Dendritic cell treated with granulocyte-macrophage colony-stimulating factor and Interleukin-4, amounts not matched to agents 40 ng/mL and 50 ng/mL, for 4 days (primary cell): ENCODE results near the gene NUDT19.
"Not testable (repeated sequence)": the region's sequence is repeated elsewhere in the genome, so short reads cannot be mapped to it uniquely, and the experiment has no call there.

Source experiments
- H3K27ac Mint-ChIP-seq: one replicate; pipeline ENCODE4 v1.8.0; 2022; ENCODE audit warnings: mild to moderate bottlenecking, mixed read lengths
- H3K27me3 Mint-ChIP-seq: one replicate; pipeline ENCODE4 v1.8.0; 2022; ENCODE audit warnings: mild to moderate bottlenecking, mixed read lengths
- H3K36me3 Mint-ChIP-seq: one replicate; pipeline ENCODE4 v1.8.0; 2022; ENCODE audit warnings: low read depth, mixed read lengths
- H3K4me1 Mint-ChIP-seq: one replicate; pipeline ENCODE4 v1.8.0; 2022; ENCODE audit warnings: low read depth, mixed read lengths
- H3K4me3 Mint-ChIP-seq: one replicate; pipeline ENCODE4 v1.8.0; 2022; ENCODE audit warnings: mild to moderate bottlenecking, moderate library complexity, mixed read lengths
- H3K9me3 Mint-ChIP-seq: one replicate; pipeline ENCODE4 v1.8.0; 2022; ENCODE audit warnings: mixed read lengths
- intact Hi-C: fragments of 100-400 bp; cut with micrococcal nuclease; formaldehyde crosslinking; loops from one replicate; pipeline ENCODE4 v1.15.0; 2022

The NUDT19 gene

DNA sequence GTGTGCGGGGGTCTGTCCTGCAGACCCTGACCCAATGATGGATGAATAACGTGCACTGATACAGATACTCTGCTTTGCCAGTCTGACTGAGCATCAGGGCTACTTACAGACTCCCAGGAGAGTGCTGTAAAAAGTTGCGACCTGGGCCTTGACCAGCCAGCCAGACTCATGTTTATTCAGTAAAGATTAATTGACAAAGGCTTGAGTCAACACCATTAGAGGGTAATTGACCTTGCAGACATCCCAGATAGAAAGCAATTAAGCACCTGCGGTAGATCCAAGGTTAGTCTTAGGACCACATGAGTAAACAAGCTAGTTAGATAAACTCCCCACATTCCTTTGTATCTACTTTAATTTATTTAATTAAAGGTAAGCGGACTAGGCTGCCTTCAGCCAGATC lies 10.4 kb downstream of the NUDT19 start:
- Mint-ChIP-seq H3K27ac (no peak overlapping the region), H3K36me3 (peaks cover 78% of the 10 kb centered on the region), H3K4me3 (no peak overlapping the region), H3K4me1 (peaks cover 20% of the 10 kb centered on the region), H3K9me3 (peaks cover 27% of the 10 kb centered on the region), H3K27me3 (no peaks in the 10 kb centered on the region)
- intact Hi-C loops = no loop called here

DNA sequence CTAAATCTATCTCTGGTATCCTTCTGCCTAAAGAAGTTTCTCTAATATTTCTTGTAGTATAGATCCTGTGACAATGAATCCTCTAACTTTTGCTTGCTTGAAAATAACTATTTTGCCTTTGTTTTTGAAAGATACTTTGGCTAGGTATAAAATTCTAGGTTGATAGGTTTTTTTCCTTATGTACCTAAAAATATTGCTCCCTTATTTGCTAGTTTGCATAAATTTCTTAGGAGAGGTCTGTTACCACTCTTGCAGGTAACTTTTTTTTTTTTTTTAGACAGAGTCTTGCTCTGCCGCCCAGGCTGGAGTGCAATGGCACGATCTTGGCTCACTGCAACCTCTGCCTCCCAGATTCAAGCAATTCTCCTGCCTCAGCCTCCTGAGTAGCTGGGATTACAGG lies 12.4 kb downstream of the NUDT19 start:
- H3K36me3 Mint-ChIP-seq = peaks cover 74% of the 10 kb centered on the region
- H3K4me3 Mint-ChIP-seq, H3K27me3 Mint-ChIP-seq, H3K4me1 Mint-ChIP-seq, intact Hi-C loops, H3K27ac Mint-ChIP-seq: not testable (repeated sequence)
- H3K9me3 Mint-ChIP-seq = peaks cover 23% of the 10 kb centered on the region

- peaks cover 13% of the 10 kb centered on the region for H3K9me3 Mint-ChIP-seq
- H3K4me3 Mint-ChIP-seq = no peak overlapping the region
- intact Hi-C loops = no loop called here
- H3K4me1 Mint-ChIP-seq = peaks cover 4% of the 10 kb centered on the region
- H3K36me3 Mint-ChIP-seq = peaks cover 80% of the 10 kb centered on the region
- no peaks in the 10 kb centered on the region for H3K27me3 Mint-ChIP-seq
- H3K27ac Mint-ChIP-seq = no peak overlapping the region
These were observed 16.8 kb downstream of the NUDT19 start for GRCh38 chr19:32708457-32708856.

DNA sequence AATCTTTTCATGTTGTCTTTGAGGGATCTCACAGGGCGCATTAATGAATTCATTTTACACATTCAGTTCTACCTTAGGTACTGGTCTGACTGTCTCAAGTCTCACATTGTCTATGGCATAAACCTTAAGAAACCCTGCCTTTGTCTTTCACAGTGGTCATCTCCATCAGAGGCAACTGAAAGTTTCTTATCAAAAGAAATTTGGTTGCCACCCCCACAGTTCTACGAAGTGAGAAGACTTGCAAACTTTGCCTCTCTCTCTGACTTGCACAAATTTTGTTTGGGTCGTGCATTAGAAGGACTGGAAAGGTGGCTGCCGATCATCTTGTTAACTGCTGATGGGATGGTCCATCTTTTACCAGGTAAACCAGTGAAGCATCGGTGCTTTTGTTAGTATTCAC lies 17.4 kb downstream of the NUDT19 start:
- H3K4me1 Mint-ChIP-seq = peaks cover 4% of the 10 kb centered on the region
- no peaks in the 10 kb centered on the region for H3K27me3 Mint-ChIP-seq
- no peak overlapping the region for H3K27ac Mint-ChIP-seq
- no peak overlapping the region for H3K4me3 Mint-ChIP-seq
- intact Hi-C loops = no loop called here
- H3K9me3 Mint-ChIP-seq = peaks cover 9% of the 10 kb centered on the region
- peaks cover 77% of the 10 kb centered on the region for H3K36me3 Mint-ChIP-seq

DNA sequence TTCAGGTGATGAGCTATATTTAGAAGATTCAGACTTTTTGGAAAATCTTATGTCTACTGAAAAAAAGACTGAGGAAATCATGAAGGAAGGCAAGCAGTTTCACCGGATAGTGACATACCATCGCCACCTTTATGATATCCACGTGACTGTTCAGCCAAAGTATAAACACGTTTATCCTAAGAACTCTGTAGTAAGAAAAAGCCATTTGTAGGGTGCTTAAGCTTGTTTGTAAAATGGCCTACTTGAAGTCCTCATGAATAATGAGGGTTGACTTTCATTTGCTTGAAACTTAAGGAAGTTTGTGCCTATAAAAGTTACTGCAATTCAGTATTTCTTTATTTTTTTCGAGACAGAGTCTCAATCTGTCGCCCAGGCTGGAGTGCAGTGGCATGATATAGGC lies 20.1 kb downstream of the NUDT19 start:
- H3K27ac Mint-ChIP-seq = no peak overlapping the region
- no peaks in the 10 kb centered on the region for H3K27me3 Mint-ChIP-seq
- H3K9me3 Mint-ChIP-seq = no peaks in the 10 kb centered on the region
- no peaks in the 10 kb centered on the region for H3K4me1 Mint-ChIP-seq
- peaks cover 84% of the 10 kb centered on the region for H3K36me3 Mint-ChIP-seq
- H3K4me3 Mint-ChIP-seq = no peak overlapping the region
- intact Hi-C loops = no loop called here

DNA sequence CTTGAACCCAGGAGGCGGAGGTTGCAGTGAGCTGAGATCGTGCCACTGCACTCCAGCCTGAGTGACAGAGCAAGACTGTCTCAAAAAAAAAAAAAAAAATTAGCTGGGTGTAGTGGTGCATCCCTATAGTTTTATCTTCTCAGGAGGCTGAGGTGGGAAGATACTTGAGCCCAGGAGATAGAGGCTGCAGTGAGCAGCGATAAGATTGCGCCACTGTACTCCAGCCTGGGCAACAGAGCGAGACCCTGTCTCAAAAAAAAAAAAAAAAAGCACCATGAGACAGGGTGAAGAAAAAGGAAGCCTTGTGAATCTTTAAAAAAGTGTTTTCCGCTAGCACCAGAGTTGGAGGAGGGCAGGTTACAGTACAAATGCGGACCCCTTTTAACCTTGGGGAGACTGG lies 24.6 kb downstream of the NUDT19 start:
- H3K27ac Mint-ChIP-seq, H3K9me3 Mint-ChIP-seq, H3K4me3 Mint-ChIP-seq, intact Hi-C loops, H3K27me3 Mint-ChIP-seq, H3K4me1 Mint-ChIP-seq: not testable (repeated sequence)
- H3K36me3 Mint-ChIP-seq = peaks cover 55% of the 10 kb centered on the region

- intact Hi-C loops = no loop called here
- Mint-ChIP-seq H3K4me1 (no peaks in the 10 kb centered on the region), H3K27me3 (no peaks in the 10 kb centered on the region), H3K9me3 (no peaks in the 10 kb centered on the region), H3K27ac (no peak overlapping the region), H3K36me3 (peaks cover 44% of the 10 kb centered on the region), H3K4me3 (no peak overlapping the region)
These were observed 25.9 kb downstream of the NUDT19 start for GRCh38 chr19:32717496-32717895.

GRCh38 chr19:32718286-32718685 lies 26.7 kb downstream of the NUDT19 start:
- no peak overlapping the region for H3K27ac Mint-ChIP-seq
- no peaks in the 10 kb centered on the region for H3K27me3 Mint-ChIP-seq
- intact Hi-C loops = no loop called here
- H3K4me3 Mint-ChIP-seq = no peak overlapping the region
- no peaks in the 10 kb centered on the region for H3K9me3 Mint-ChIP-seq
- no peaks in the 10 kb centered on the region for H3K4me1 Mint-ChIP-seq
- H3K36me3 Mint-ChIP-seq = peaks cover 36% of the 10 kb centered on the region

GRCh38 chr19:32719611-32720059 lies 28.0 kb downstream of the NUDT19 start, which contains the start of gene TDRD12:
TSS of gene TDRD12 (plus strand) at chr19:32719767. CDS start at chr19:32720073, 306 bp downstream.
- no peaks in the 10 kb centered on the region for H3K27me3 Mint-ChIP-seq
- peaks cover 26% of the 10 kb centered on the region for H3K36me3 Mint-ChIP-seq
- intact Hi-C loops = no loop called here
- H3K4me3 Mint-ChIP-seq = no peak within 1 kb of the TSS
- no peaks in the 10 kb centered on the region for H3K4me1 Mint-ChIP-seq
- H3K27ac Mint-ChIP-seq = no peak within 1 kb of the TSS
- no peaks in the 10 kb centered on the region for H3K9me3 Mint-ChIP-seq

DNA sequence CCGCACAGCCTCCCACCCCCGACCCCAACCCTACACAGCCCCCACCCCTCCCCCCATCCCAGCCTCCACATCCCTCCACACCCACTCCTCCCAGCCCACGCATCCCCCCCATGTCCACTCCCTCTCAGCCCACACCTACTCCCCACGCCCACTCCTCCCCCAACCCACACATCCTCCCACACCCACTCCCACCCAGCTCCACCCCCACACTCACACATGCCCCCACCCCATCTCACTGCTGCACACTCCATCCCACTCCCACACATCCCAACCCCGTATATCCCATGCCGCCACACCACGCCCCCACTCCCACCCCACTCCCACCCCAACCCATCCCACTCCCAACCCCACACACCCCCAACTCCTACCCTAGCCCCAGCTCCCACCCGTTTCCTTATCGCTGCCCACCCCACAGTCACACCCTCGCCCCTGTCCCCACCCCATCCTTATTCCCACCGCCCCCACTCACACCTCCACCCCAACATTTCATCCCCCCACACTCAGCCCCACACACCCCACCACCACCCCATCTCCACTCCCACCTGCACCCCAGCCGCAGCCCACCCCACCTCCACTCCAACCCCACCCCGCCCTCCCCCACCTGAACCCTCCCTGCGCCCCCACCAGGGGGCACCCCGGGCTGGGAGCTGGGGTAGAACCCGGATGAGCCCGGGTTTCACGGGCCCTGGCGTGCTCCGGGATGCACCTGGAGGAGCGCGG lies 28.8 kb downstream of the NUDT19 start:
- H3K4me1 Mint-ChIP-seq = no peaks in the 10 kb centered on the region

GRCh38 chr19:32720936-32721250 lies 29.3 kb downstream of the NUDT19 start:
- H3K9me3 Mint-ChIP-seq = no peaks in the 10 kb centered on the region
- no peak overlapping the region for H3K27ac Mint-ChIP-seq
- H3K36me3 Mint-ChIP-seq = peaks cover 15% of the 10 kb centered on the region
- no peaks in the 10 kb centered on the region for H3K4me1 Mint-ChIP-seq
- intact Hi-C loops = no loop called here
- no peaks in the 10 kb centered on the region for H3K27me3 Mint-ChIP-seq
- no peak overlapping the region for H3K4me3 Mint-ChIP-seq

More for the DNA sequence above, 28.8 kb downstream of the NUDT19 start:
- no peak overlapping the region for H3K4me3 Mint-ChIP-seq
- no peaks in the 10 kb centered on the region for H3K9me3 Mint-ChIP-seq
- peaks cover 18% of the 10 kb centered on the region for H3K36me3 Mint-ChIP-seq
- intact Hi-C loops = no loop called here
- H3K27me3 Mint-ChIP-seq = no peaks in the 10 kb centered on the region
- no peak overlapping the region for H3K27ac Mint-ChIP-seq

DNA sequence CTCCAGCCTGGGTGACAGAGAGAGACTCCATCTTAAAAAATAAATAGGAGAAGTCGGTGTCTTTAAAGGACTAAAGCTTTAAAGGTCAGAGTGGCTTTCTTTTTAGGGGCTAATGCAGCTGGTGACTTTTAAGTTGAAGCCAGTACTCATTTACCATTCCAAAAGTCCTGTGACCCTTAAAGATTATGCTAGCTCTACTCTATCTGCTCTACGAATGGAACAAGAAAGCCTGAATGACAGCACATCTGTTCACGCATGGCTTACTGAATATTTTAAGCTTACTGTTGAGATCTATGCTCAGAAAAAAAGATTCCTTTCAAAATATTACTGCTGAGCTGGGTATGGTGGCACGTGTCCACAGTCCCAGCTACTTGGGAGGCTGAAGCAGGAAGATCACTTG lies 44.3 kb downstream of the NUDT19 start:
- Mint-ChIP-seq H3K4me3 (no peak overlapping the region), H3K27ac (no peak overlapping the region), H3K27me3 (peaks cover 2% of the 10 kb centered on the region), H3K4me1 (no peaks in the 10 kb centered on the region), H3K36me3 (no peaks in the 10 kb centered on the region), H3K9me3 (no peaks in the 10 kb centered on the region)
- intact Hi-C loops = no loop called here

- H3K36me3 Mint-ChIP-seq = no peaks in the 10 kb centered on the region
- peaks cover 3% of the 10 kb centered on the region for H3K27me3 Mint-ChIP-seq
- H3K4me1 Mint-ChIP-seq = no peaks in the 10 kb centered on the region
- no peak overlapping the region for H3K4me3 Mint-ChIP-seq
- intact Hi-C loops = no loop called here
- H3K27ac Mint-ChIP-seq = no peak overlapping the region
- no peaks in the 10 kb centered on the region for H3K9me3 Mint-ChIP-seq
These were observed 51.4 kb downstream of the NUDT19 start for GRCh38 chr19:32743021-32743420.

DNA sequence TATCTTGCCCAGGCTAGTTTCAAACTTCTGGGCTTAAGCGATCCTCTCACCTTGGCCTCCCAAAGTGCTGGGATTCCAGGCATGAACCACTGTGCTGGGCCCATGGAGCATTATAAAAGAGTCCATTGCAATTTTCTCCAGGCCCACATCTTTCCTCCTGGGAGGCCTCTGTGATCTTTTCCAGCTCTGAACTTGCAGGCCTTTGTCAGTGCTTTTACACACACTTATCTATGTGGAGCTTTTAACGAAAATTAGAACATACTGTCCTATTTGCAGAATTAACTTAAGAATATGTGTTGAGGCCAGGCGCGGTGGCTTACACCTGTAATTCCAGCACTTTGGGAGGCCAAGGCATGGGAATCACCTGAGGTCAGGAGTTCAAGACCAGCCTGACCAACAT lies 51.8 kb downstream of the NUDT19 start:
- intact Hi-C loops = no loop called here
- Mint-ChIP-seq H3K36me3 (no peaks in the 10 kb centered on the region), H3K9me3 (no peaks in the 10 kb centered on the region)

More for the DNA sequence above, 51.8 kb downstream of the NUDT19 start:
- Mint-ChIP-seq H3K4me1 (no peaks in the 10 kb centered on the region), H3K27ac (no peak overlapping the region), H3K4me3 (no peak overlapping the region), H3K27me3 (peaks cover 5% of the 10 kb centered on the region)
